ENCODE measurements around the gene SBF2.

- TF ChIP-seq CTBP1 (IDR thresholded peaks at IDR 0.05; ENCODE audit: borderline replicate concordance) (no peak), FOXM1 (IDR thresholded peaks at IDR 0.05; ENCODE audit: borderline replicate concordance) (no peak), ZNF384 (IDR thresholded peaks at IDR 0.05) (no peak), FOXA1 (IDR thresholded peaks at IDR 0.05) (no peak), SUZ12 (IDR thresholded peaks at IDR 0.05) (no peak), FOXK2 (IDR thresholded peaks at IDR 0.05) (no peak), SP1 (IDR thresholded peaks at IDR 0.05) (no peak), LEF1 (IDR thresholded peaks at IDR 0.05; ENCODE audit: borderline replicate concordance) (no peak)
Observed at GRCh38 chr11:10075141-10075540, 218.9 kb downstream of the SBF2 start.

Data from HEK293T (cell line).